T-helper 17 cell (primary cell): ENCODE measurements around the gene CDK10. TPM values are rescaled to one million over a fixed set of nuclear protein-coding genes. Genes with fewer than 3 reads are reported as not detected.

Experiments used
- ATAC-seq: fragments of 150-1000 bp; cut with Tn5 transposase; 2 replicates; pipeline ENCODE4 v1.10.0; 2021; ENCODE audit warnings: mild to moderate bottlenecking, moderate library complexity
- DNase-seq, 3 donors: peaks; one replicate each; pipeline versions ENCODE4 v3.0.0 to v3.0.0-alpha.2; 2020 to 2021
- H3K9me3 ChIP-seq: one replicate; pipeline ENCODE4 v1.7.0; 2013; ENCODE audit warnings: low read length, mild to moderate bottlenecking; ENCODE audit not compliant: control insufficient read depth, poor library complexity, severe bottlenecking
- H3K27ac Mint-ChIP-seq: one replicate; pipeline ENCODE4 v1.8.0; 2022; ENCODE audit warnings: mild to moderate bottlenecking, moderate library complexity, mixed read lengths
- H3K27me3 Mint-ChIP-seq: one replicate; pipeline ENCODE4 v1.8.0; 2022; ENCODE audit warnings: mixed read lengths
- H3K36me3 Mint-ChIP-seq: one replicate; pipeline ENCODE4 v1.8.0; 2022; ENCODE audit warnings: low read depth, mixed read lengths
- H3K4me1 Mint-ChIP-seq: one replicate; pipeline ENCODE4 v1.8.0; 2022; ENCODE audit warnings: mild to moderate bottlenecking, mixed read lengths
- H3K4me3 Mint-ChIP-seq: one replicate; pipeline ENCODE4 v1.8.0; 2022; ENCODE audit warnings: mild to moderate bottlenecking, moderate library complexity, mixed read lengths
- total RNA-seq, 4 donors: library from RNA in 2 of 4; stranded (reverse) in 2 of 4; gene quantifications; one replicate each; pipeline ENCODE4 v1.2.3 and lab custom pipeline; 2022 to 2026

CDK10 gene
- total RNA-seq, 2 donors from 2014 or later = 83.0 to 86.0 TPM

- peaks cover 13% of the 10 kb centered on the region for H3K4me1 Mint-ChIP-seq
- H3K9me3 ChIP-seq = no peaks in the 10 kb centered on the region
- no peaks in the 10 kb centered on the region for H3K27me3 Mint-ChIP-seq
- DNase-seq (no peak), ATAC-seq (no peak)
- peaks cover 4% of the 10 kb centered on the region for H3K36me3 Mint-ChIP-seq
- H3K4me3 Mint-ChIP-seq = no peak overlapping the region
- peak overlapping the region; percentile 71 for H3K27ac Mint-ChIP-seq
Measured at GRCh38 chr16:89717688-89718505, 31.4 kb downstream of the CDK10 start.

- no peak overlapping the region for H3K27ac Mint-ChIP-seq
- peak overlapping the region; percentile 72 for H3K4me3 Mint-ChIP-seq
- ATAC-seq (no peak), DNase-seq (no peak)
- peaks cover 22% of the 10 kb centered on the region for H3K4me1 Mint-ChIP-seq
- H3K9me3 ChIP-seq = no peaks in the 10 kb centered on the region
- H3K36me3 Mint-ChIP-seq = peaks cover 7% of the 10 kb centered on the region
- no peaks in the 10 kb centered on the region for H3K27me3 Mint-ChIP-seq
Measured at GRCh38 chr16:89720551-89720812, 34.0 kb downstream of the CDK10 start.

GRCh38 chr16:89720813-89721545 is 34.5 kb downstream of the CDK10 start, which contains the start of the genes VPS9D1 and ZNF276:
Gene VPS9D1, minus strand, starts transcription at chr16:89720898. Its CDS starts 37 bp downstream, at chr16:89720861.
Gene ZNF276, plus strand, starts transcription at chr16:89721537. Its CDS starts 104 bp downstream, at chr16:89721641.
- H3K27me3 Mint-ChIP-seq = no peaks in the 10 kb centered on the region
- ATAC-seq (peak; percentile 49), DNase-seq (peak; percentile 66 to 82 (median 77))

GRCh38 chr16:89721546-89722391 is 35.3 kb downstream of the CDK10 start:
- H3K36me3 Mint-ChIP-seq = peaks cover 7% of the 10 kb centered on the region
- H3K4me1 Mint-ChIP-seq = peaks cover 22% of the 10 kb centered on the region
- peak overlapping the region; percentile 97 for H3K27ac Mint-ChIP-seq
- ATAC-seq (peak; percentile 68), DNase-seq (peak; percentile 86 to 89 (median 86))
- no peaks in the 10 kb centered on the region for H3K27me3 Mint-ChIP-seq
- H3K4me3 Mint-ChIP-seq = peak overlapping the region; percentile 98
- no peaks in the 10 kb centered on the region for H3K9me3 ChIP-seq

More at GRCh38 chr16:89720813-89721545, 34.5 kb downstream of the CDK10 start, which contains the start of the genes VPS9D1 and ZNF276:
- H3K9me3 ChIP-seq = no peaks in the 10 kb centered on the region
- peak within 1 kb of the TSS; percentile 97 for H3K27ac Mint-ChIP-seq
- peaks cover 22% of the 10 kb centered on the region for H3K4me1 Mint-ChIP-seq
- peaks cover 7% of the 10 kb centered on the region for H3K36me3 Mint-ChIP-seq
- peak within 1 kb of the TSS; percentile 98 for H3K4me3 Mint-ChIP-seq

- peaks cover 7% of the 10 kb centered on the region for H3K36me3 Mint-ChIP-seq
- no peaks in the 10 kb centered on the region for H3K9me3 ChIP-seq
- DNase-seq (peak; percentile 37 to 53 (median 52)), ATAC-seq (peak; percentile 42)
- H3K27ac Mint-ChIP-seq = peak overlapping the region; percentile 97
- H3K4me3 Mint-ChIP-seq = peak overlapping the region; percentile 98
- H3K4me1 Mint-ChIP-seq = peaks cover 26% of the 10 kb centered on the region
- no peaks in the 10 kb centered on the region for H3K27me3 Mint-ChIP-seq
Measured at GRCh38 chr16:89722392-89723278, 36.1 kb downstream of the CDK10 start.

- H3K27me3 Mint-ChIP-seq = no peaks in the 10 kb centered on the region
- peak overlapping the region; percentile 98 for H3K4me3 Mint-ChIP-seq
- H3K9me3 ChIP-seq = no peaks in the 10 kb centered on the region
- peaks cover 22% of the 10 kb centered on the region for H3K4me1 Mint-ChIP-seq
- peak; percentile 66 for ATAC-seq
- peak; percentile 56 to 73 (median 71) for DNase-seq
- peaks cover 7% of the 10 kb centered on the region for H3K36me3 Mint-ChIP-seq
- peak overlapping the region; percentile 97 for H3K27ac Mint-ChIP-seq
Measured at GRCh38 chr16:89723279-89724250, 37.1 kb downstream of the CDK10 start.

GRCh38 chr16:89727406-89728120 is 41.1 kb downstream of the CDK10 start:
- H3K27me3 Mint-ChIP-seq = no peaks in the 10 kb centered on the region
- H3K4me3 Mint-ChIP-seq = peak overlapping the region; percentile 75
- ATAC-seq (no peak), DNase-seq (no peak)
- H3K27ac Mint-ChIP-seq = peak overlapping the region; percentile 43
- peaks cover 34% of the 10 kb centered on the region for H3K4me1 Mint-ChIP-seq
- H3K36me3 Mint-ChIP-seq = peaks cover 10% of the 10 kb centered on the region
- no peaks in the 10 kb centered on the region for H3K9me3 ChIP-seq

- no peaks in the 10 kb centered on the region for H3K9me3 ChIP-seq
- ATAC-seq (no peak), DNase-seq (no peak)
- Mint-ChIP-seq H3K27ac (peak overlapping the region; percentile 56), H3K4me3 (no peak overlapping the region), H3K27me3 (no peaks in the 10 kb centered on the region), H3K36me3 (peaks cover 3% of the 10 kb centered on the region), H3K4me1 (peaks cover 23% of the 10 kb centered on the region)
Measured at GRCh38 chr16:89729293-89729692, 42.8 kb downstream of the CDK10 start.

- H3K9me3 ChIP-seq = no peaks in the 10 kb centered on the region
- DNase-seq (no peak), ATAC-seq (no peak)
- H3K36me3 Mint-ChIP-seq = peaks cover 3% of the 10 kb centered on the region
- no peaks in the 10 kb centered on the region for H3K27me3 Mint-ChIP-seq
- H3K4me3 Mint-ChIP-seq = no peak overlapping the region
- no peak overlapping the region for H3K27ac Mint-ChIP-seq
- peaks cover 23% of the 10 kb centered on the region for H3K4me1 Mint-ChIP-seq
Measured at GRCh38 chr16:89729863-89730593, 43.5 kb downstream of the CDK10 start.

GRCh38 chr16:89730610-89731234 is 44.2 kb downstream of the CDK10 start:
- H3K27ac Mint-ChIP-seq = peak overlapping the region; percentile 80
- no peaks in the 10 kb centered on the region for H3K27me3 Mint-ChIP-seq
- ATAC-seq = no peak
- H3K4me1 Mint-ChIP-seq = peaks cover 23% of the 10 kb centered on the region
- no peak for DNase-seq
- no peaks in the 10 kb centered on the region for H3K9me3 ChIP-seq
- peaks cover 3% of the 10 kb centered on the region for H3K36me3 Mint-ChIP-seq
- no peak overlapping the region for H3K4me3 Mint-ChIP-seq
